HG02981 (cell line): ENCODE measurements around the gene OXA1L.
"Not testable (repeated sequence)": the region's sequence is repeated elsewhere in the genome, so short reads cannot be mapped to it uniquely, and the experiment has no call there.

Experiments
- ATAC-seq: cut with Tn5 transposase; IDR thresholded peaks from one replicate; pipeline ENCODE4 v1.9.1; 2021; ENCODE audit warnings: mild to moderate bottlenecking, moderate library complexity; ENCODE audit not compliant: unreplicated experiment

The OXA1L gene

DNA sequence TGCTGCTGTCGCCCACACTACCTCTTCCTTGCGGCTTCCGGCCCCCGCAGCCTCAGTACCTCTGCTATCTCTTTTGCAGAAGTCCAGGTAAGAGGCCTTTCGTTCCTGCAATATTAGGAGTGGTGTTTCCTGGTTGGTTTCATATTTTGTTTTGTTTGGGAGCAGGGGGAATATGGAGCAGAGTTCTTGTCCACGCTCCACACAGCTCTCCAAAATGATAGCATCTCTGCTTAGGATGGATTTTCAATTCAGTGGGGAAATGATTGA is 768 bp downstream of the OXA1L start:
- peak; percentile 29 for ATAC-seq

DNA sequence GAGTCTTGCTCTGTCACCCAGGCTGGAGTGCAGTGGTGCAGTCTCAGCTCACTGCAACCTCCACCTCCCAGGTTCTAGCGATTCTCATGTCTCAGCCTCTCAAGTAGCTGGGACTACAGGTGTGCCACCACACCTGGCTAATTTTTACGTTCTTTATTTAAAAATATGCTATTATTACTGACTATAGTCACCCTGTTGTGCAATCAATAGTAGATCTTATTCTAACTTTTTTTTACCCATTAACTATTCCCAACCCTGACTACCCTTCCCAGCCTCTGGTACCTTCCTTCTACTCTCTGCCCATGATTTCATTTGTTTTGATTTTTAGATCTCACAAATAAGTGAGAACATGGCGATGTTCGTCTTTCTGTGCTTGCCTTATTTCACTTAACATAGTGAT is 2.5 kb downstream of the OXA1L start:
- no peak for ATAC-seq

DNA sequence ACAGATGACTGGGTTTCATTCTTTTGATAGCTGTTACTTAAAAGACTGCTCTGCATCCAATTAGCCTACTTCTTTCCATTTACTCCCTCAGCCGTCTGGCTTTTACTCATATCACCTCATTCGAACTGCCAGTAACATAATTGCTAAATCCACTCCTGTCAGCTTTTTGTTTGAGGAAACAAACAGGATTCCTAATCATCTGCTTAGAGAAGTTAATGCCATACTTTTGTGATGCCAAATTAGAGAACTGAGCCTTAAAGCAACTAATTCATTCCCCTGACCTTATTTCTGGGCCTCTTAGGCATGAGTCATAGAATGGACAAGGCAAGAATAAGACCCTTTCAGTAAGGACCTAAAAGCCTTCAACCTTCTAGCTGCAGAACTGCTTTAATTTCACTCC is 2.9 kb downstream of the OXA1L start:
- no peak for ATAC-seq

DNA sequence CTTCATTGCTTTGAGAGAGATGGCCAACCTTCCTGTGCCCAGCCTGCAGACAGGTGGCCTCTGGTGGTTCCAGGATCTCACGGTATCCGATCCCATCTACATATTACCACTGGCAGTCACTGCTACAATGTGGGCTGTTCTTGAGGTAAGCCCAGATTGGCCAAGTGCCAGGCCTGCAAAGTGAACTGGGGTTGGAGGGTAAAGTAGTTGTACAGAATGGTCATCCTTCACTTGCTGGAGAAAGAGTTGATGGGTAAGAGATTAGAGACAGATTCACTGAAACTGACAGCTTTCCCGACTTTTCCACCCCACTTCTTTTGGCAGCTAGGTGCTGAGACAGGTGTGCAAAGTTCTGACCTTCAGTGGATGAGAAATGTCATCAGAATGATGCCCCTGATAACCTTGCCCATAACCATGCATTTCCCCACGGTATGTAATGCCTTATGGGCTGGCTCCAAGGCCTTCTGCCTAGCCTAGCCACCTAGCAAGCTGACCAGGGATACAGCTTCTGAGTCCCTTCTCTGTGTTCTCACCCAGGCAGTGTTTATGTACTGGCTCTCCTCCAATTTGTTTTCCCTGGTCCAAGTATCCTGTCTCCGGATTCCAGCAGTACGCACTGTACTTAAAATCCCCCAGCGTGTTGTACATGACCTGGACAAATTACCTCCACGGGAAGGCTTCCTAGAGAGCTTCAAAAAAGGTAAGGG is 4.1 kb downstream of the OXA1L start:
- ATAC-seq: no peak

DNA sequence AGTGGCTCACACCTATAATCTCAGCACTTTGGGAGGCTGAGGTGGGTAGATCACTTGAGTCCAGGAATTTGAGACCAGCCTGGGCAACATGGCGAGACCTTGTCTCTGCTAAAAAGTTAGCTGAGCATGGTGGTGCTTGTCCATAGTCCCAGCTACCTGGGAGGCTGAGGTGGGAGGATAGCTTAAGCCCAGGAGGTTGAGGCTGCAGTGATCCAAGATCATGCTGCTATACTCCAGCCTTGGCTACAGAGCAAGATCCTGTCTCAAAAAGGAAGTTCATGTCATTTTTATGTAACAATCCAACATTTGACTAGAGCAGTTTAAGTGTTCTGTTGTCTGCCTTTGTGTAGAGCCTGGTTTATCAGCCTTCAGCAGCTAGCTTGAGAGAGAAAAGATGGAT is 6.2 kb downstream of the OXA1L start:
- ATAC-seq: no peak

DNA sequence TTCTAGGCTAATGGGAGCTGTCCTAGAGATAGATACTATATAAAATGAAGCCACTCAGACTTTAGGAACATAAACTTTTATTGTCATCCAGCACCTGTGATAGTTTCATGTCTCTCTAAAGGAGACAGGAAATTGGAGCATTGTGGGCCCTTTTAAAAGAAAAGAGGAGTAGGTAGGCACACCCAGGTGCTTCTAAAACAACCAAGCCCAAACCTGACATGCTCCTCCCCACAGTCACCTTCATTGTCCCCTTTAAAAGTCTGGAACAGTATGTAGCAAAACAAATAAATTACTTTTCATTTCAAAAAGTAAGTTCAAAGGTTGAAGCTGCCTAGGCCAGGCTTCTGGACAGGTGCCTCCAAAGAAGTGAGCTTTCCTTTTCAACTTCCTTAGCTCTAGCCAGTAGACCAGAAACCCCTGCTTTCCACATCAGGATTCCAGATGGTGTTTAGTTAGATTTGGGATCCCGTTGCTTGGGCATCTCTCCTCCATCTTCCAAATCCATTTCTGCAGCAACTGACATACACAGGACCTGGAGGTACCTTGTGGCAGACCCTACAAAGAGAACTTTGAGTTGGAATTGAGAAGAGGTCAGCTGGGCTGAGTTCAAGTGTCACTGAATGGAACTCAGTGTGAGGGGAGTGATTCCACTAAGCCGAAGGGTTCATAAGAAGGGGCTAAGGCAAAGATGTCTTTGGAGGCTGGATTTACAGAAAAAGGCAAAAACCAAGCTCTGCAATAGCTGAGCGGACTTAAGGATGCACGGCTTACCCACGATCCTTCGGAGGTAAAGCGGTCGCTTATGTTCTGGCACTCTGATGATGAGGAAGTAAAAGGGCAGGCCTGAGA is 6.9 kb downstream of the OXA1L start:
- no peak for ATAC-seq

DNA sequence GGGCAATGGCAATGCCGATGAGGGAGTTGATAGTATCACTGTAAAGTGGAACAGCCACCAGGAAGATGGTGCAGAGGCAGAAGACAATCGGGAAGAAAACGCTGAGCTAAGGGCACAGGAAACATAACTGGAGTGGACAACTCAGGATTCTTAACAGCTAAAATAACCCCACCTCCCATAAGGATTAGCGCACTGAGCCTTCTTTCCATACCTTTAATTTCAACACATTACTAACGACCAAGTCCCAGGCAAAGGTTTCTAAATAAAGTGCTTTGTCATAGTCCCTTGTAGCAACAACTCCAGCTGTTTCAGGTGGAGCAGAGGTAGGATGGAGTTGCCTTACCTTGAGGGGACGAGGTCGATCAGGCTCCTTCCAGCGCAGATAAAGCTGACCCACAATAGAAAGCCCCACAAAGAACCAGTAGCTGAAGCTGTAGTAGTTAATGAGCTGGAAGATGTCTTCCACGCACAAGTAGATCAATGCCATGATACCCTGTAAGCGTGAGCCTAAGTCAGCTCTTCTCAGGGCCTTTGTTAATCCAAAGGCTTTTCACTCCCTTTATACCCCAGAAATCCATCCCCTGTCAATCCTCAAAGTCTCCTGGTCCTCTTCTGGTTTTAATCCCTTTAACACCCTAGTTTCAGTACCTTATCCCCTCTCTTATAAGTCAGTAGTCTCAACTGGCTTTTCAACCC is 7.7 kb downstream of the OXA1L start:
- no peak for ATAC-seq

DNA sequence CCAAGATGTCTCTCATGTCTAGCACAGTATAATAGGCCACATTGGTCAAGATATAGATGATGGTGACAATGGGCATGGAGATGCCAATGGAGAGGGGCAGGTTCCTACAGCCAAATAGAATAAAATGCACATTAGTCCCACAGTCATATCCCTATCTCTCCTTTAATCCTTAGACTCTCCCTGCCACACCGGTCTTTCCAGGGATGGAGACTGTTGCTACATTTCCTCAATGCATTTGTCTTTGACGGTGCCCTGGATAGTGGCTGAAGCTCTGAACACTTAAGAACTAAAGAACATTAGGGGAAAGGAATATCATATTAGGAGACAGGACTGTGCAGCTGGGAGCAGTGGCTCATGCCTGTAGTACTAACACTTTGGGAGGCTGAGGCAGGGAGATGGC is 9.7 kb downstream of the OXA1L start:
- ATAC-seq: no peak

DNA sequence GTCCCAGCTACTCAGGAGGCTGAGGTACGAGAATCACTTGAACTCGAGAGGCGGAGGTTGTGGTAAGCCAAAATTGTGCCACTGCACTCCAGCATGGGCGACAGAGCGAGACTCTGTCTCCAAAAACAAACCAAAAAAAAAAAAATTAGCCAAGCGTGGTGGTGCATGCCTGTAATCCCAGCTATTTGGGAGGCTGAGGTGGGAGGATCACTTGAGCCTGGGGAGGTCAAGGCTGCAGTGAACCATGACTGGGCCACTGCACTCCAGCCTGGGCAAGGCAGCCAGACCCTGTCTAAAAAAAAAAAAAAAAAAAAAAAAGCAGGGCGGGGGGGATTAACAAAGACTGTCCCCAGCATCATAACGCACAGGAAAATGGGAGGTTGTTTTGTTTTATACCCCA is 10.4 kb downstream of the OXA1L start:
- not testable (repeated sequence) for ATAC-seq

DNA sequence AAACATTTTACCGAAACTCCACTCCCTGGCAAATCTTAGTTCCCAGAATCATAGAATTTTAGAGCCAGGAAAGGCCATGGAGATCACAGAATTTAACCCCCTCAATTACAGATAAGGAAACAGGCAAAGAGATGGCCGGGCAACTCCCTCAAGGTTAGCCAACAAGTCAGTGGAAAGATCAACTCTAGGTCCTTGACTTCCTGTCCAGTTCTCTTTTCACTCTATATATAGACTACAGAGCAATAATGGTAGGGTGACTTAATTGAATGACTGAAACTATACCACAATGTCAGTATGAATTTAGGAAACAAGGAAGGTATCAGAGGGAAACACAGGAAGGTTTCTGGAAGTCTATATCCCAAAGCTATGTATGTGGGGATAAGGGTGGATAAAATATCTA is 11.6 kb downstream of the OXA1L start:
- no peak for ATAC-seq

DNA sequence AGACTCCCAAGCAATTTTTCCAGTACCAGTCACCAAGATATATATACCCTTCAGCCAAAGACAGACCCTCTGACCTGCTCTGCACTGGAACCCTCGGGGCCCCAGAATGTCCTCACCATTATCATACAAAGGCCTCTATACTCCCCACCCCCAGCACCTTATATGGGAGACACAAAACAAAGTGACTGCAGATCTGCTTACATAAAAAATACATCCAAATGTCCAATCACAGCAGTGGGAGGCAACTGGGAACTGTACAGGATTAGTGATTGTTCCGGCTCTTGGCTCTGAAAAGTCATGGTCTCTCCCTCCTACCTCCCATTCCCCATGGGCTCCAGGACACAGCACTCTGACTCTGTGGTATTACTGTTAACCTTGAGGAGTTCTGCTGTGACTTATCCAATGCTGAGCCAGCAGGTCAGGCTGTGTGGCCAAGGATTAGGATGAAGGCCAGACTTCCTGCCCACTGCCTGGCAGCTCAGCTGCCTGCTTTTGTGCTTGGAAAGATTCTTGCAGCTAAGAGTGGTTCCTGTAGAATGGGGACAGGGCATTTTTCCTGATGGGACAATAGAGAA is 13.7 kb downstream of the OXA1L start:
- ATAC-seq: no peak

DNA sequence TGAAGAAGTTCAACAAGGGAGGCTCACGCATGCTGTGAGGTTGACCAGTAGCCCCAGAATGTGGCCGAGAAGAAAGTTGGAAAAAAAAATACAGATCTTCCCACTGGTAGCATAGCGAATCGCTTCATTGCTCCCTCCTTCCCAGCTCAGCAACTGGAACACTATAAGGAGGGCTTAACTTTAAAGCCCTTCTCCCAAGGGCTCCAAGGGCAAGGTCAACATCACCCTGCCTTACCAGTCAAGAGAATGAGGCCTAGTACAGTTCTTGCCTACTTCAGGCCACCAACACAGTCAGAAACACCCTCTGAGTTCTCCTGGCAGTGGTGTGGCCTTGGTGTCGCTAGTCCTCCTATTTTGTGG is 14.4 kb downstream of the OXA1L start:
- ATAC-seq: no peak

DNA sequence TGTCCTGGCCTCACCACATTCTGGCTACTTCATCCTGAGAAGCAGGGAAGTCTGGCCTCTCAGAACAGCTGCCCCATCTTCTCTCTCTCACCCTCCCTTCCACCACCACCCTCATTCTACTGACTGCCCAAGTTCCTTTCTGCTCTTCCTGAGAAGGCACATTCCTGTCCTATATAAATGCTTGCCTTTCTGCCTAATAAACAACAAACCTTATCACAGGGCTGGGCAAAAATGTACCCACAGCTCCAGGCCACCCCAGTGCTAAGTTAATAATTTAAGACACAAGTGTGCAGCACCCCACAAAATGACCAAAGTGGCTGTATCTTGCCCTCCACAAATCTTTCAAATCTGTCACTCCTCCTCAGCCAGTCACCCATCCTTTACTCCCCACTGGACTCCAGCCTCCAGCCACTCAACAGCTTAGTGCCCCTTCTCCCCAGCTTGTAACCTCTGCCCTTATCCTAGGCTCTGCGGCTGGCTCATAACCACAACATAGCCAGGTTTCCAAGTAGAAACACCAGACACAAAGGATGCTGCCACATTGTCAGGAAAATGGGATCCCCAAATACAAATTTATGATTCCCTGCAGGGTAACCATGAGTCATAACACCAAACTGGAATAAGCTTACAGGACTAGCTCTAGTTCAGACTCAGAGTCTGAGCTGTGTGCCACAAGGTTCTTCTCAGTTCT is 15.0 kb downstream of the OXA1L start:
- no peak for ATAC-seq

DNA sequence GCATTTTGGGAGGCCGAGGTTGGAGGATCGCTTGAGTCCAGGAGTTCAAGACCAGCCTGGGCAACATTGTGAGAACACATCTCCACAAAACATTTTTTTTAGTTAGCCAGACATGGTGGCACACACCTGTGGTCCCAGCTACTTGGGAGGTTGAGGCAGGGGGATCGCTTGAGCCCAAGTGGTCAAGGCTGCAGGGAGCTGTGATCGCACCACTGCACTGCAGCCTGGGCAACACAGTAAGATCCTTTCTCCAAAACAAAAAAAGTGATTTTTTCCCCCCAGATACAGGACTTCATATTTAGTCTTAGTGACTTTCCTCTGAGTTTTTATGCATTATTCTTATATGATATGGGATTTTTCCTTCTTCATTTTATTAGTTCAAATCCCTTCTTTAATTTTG is 20.2 kb downstream of the OXA1L start:
- no peak for ATAC-seq

DNA sequence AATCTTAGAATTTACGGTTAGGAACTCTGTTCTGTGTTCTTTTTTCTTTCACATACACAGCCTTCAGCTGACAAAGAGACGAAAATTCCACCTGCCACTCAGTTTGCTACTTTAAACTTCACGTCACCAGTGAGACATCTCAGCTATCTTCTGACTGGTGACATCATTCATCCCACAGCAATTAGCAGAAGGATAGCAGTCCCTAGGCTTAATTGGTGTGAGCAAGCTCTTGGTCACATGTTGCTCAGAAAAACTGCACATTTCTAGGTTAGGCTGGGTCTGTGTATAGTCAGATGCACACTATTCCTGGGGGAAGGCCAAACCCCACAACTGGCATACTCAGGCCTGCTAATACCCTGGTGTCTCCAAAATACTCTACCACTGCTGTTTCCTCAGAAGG is 24.8 kb downstream of the OXA1L start:
- no peak for ATAC-seq

DNA sequence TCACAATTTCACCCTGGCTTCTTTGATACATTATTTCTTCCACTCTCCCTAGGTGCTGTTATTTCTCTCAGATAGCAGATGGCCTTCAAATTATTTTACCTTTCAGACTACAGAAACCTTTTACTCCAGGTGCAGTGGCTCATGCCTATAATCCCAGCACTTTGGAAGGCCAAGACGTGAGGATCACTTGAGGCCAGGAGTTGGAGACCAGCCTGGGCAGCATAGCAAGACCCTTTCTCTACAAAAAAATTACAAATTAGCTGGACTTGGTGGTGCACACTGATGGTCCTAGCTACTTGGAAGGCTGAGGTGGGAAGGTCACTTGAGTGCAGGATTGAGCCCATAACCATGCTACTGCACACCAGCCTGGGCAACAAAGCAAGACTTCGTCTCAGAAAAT is 25.7 kb downstream of the OXA1L start:
- no peak for ATAC-seq

DNA sequence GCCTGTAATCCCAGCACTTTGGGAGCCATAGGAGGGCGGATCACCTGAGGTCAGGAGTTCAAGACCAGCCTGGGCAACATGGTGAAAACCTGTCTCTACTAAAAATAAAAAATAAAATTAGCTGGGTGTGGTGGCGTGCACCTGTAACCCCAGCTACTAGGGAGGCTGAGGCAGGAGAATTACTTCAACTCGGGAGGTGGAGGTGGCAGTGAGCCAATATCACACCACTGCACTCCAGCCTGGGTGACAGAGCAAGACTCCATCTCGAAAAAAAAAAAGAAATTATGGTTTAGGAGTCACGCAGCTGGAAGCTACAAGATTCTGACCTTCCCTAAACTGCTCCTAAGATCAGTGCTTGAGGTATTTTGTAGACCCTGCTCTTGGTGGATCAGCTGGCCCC is 27.1 kb downstream of the OXA1L start:
- ATAC-seq: not testable (repeated sequence)

DNA sequence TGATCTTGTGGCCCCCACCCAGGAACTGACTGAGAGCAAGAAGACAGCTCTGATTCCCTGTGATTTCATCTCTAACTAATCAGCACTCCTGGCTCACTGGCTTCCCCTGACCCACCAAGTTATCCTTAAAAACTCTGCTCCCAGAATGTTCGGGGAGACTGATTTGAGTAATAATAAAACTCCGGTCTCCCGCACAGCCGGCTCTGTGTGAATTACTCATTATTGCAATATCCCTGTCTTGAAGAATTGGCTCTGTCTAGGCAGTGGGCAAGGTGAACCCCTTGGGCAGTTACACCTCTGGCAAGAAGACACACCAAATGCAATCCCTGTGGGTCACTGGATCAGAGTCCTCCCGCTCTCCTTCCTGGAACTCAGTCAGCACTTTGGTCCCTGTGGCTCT is 27.5 kb downstream of the OXA1L start:
- no peak for ATAC-seq

DNA sequence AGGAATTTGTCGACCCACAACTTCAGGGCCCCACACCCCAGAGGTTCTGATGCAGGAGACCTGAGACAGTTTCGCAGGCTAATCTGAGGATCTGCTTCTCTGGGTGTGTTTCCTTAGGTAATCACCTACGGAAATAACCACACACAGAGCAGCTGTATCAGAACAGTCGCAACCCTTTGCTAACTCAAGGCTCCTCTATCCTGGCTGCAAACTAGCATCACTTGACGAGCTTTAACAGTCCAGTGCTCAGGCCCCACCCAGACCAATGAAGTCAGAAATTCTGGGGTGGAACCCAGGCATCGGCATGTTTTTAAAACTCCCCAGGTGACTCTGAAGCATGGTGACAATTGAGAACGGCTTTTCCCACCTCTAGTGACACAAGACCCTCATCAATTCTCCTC is 28.1 kb downstream of the OXA1L start:
- no peak for ATAC-seq

DNA sequence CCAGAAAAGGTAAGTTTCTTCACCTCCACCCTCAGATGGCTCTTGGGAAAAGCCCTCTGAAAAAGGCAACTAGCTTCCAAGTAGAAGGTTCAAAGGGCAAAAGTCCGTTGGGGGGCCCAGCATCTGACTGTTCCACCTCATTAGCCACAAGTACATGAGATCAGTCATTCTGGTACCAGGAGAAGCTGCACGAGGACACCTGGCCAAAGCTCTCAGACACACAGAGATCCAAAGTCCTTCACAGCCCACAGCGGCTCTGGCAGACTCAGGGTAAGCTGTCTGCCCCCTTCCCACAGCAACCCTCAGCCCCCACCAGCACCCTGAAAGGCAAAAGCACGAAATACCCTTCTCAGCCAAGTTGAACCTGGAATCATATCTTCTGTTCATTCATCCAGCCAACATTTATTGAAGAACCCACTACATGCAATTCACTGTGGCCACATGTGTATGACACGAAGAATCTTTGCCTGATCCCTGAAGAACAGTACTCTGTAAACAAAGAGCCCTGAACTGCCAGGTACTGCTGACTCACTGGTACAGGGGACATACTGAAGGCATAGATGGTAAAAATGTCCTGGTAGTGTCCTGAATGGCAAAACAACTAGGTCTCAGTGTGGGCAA is 29.7 kb downstream of the OXA1L start:
- ATAC-seq: no peak
